Panc1 (cell line): ENCODE data around the gene EYS.

Source experiments
- TCF7L2 ChIP-seq: IDR thresholded peaks from 2 replicates; pipeline ENCODE4 v1.6.1; 2011; ENCODE audit warnings: mild to moderate bottlenecking, low read depth, low read length, inconsistent platforms
- TF ChIP-seq, protein P1 (sequence below): fragments of 450-650 bp; IDR thresholded peaks from 2 replicates; pipeline ENCODE4 v1.5.1; 2017; ENCODE audit warnings: mild to moderate bottlenecking

GRCh38 chr6:64186592-64186991 is 1520.4 kb downstream of the EYS start:
- no peak for TF ChIP-seq TCF7L2
- TF ChIP-seq, protein P1, sequence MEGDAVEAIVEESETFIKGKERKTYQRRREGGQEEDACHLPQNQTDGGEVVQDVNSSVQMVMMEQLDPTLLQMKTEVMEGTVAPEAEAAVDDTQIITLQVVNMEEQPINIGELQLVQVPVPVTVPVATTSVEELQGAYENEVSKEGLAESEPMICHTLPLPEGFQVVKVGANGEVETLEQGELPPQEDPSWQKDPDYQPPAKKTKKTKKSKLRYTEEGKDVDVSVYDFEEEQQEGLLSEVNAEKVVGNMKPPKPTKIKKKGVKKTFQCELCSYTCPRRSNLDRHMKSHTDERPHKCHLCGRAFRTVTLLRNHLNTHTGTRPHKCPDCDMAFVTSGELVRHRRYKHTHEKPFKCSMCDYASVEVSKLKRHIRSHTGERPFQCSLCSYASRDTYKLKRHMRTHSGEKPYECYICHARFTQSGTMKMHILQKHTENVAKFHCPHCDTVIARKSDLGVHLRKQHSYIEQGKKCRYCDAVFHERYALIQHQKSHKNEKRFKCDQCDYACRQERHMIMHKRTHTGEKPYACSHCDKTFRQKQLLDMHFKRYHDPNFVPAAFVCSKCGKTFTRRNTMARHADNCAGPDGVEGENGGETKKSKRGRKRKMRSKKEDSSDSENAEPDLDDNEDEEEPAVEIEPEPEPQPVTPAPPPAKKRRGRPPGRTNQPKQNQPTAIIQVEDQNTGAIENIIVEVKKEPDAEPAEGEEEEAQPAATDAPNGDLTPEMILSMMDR: no peak
